ENCODE data around the gene IFI6. TPM values are rescaled to one million over a fixed set of nuclear protein-coding genes. Genes with fewer than 3 reads are reported as not detected.

Gene IFI6
- total RNA-seq = 39.3 and 56.1 TPM in 2 replicates

- TF ChIP-seq CTCF (IDR thresholded peaks at IDR 0.05; ENCODE audit: insufficient read depth, low read depth, low read length) = peak; percentile 57
- peak; percentile 96 for DNase-seq (ENCODE audit: low read depth)
Measured at GRCh38 chr1:27671964-27672749, at the start of gene IFI6. IFI6 (minus strand) TSS chr1:27672192; CDS start chr1:27669314, 2,878 bp downstream.

GRCh38 chr1:27719286-27720251 is 47.6 kb upstream of the IFI6 start:
- peak; percentile 54 for TF ChIP-seq CTCF (IDR thresholded peaks at IDR 0.05; ENCODE audit: insufficient read depth, low read depth, low read length)
- peak; percentile 28 for DNase-seq (ENCODE audit: low read depth)
- no peak overlapping the region for H3K4me3 ChIP-seq (ENCODE audit: low read depth, low read length)

More at GRCh38 chr1:27671964-27672749, at the start of gene IFI6:
- peak within 1 kb of the TSS; percentile 71 for H3K4me3 ChIP-seq (ENCODE audit: low read depth, low read length)

GRCh38 chr1:27716262-27716895 is 44.4 kb upstream of the IFI6 start:
- TF ChIP-seq CTCF (IDR thresholded peaks at IDR 0.05; ENCODE audit: insufficient read depth, low read depth, low read length) = no peak
- no peak overlapping the region for H3K4me3 ChIP-seq (ENCODE audit: low read depth, low read length)
- DNase-seq (ENCODE audit: low read depth) = no peak

GRCh38 chr1:27713869-27714513 is 42.0 kb upstream of the IFI6 start:
- no peak for DNase-seq (ENCODE audit: low read depth)
- no peak for TF ChIP-seq CTCF (IDR thresholded peaks at IDR 0.05; ENCODE audit: insufficient read depth, low read depth, low read length)
- no peak overlapping the region for H3K4me3 ChIP-seq (ENCODE audit: low read depth, low read length)

GRCh38 chr1:27713139-27713725 is 41.2 kb upstream of the IFI6 start:
- DNase-seq (ENCODE audit: low read depth) = no peak
- no peak for TF ChIP-seq CTCF (IDR thresholded peaks at IDR 0.05; ENCODE audit: insufficient read depth, low read depth, low read length)
- no peak overlapping the region for H3K4me3 ChIP-seq (ENCODE audit: low read depth, low read length)

- TF ChIP-seq CTCF (IDR thresholded peaks at IDR 0.05; ENCODE audit: insufficient read depth, low read depth, low read length) = no peak
Measured at GRCh38 chr1:27710574-27710973, 38.6 kb upstream of the IFI6 start.

More at GRCh38 chr1:27710574-27710973, 38.6 kb upstream of the IFI6 start:
- no peak for DNase-seq (ENCODE audit: low read depth)
- no peak overlapping the region for H3K4me3 ChIP-seq (ENCODE audit: low read depth, low read length)

All from fibroblast of villous mesenchyme (primary cell).